ENCODE measurements around the gene P2RY8.

DNA sequence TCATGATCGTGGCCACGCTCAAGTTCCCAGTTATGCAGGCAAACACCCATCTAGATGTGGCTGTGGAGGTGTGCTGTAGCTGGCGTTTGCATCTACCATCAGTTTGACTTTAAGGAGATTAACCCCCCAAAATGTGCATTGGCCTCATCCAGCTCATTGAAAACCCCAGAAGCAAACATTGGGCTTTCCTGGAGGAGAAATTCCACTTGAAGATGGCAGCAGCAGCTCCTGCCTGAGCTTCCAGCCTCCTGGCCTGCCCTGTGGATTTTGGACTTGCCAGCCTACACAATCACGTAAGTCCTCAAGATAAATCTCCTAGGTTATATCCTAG lies 114.9 kb downstream of the P2RY8 start:
- TF ChIP-seq EP300 (IDR thresholded peaks at IDR 0.05; ENCODE audit: borderline replicate concordance) (no peak), RAD21 (IDR thresholded peaks at IDR 0.05; ENCODE audit: low read depth) (no peak), TAF1 (IDR thresholded peaks at IDR 0.05; ENCODE audit: low read depth) (no peak), CEBPB (IDR thresholded peaks at IDR 0.05) (no peak), EGR1 (IDR thresholded peaks at IDR 0.05) (no peak), TEAD4 (IDR thresholded peaks at IDR 0.05) (no peak), CREB1 (IDR thresholded peaks at IDR 0.05; ENCODE audit: low read depth) (no peak), YY1 (IDR thresholded peaks at IDR 0.05; ENCODE audit: low read depth) (no peak), TCF12 (IDR thresholded peaks at IDR 0.05; ENCODE audit: low read depth) (no peak), ZBTB7A (IDR thresholded peaks at IDR 0.05; ENCODE audit: low read depth) (no peak), NFIC (IDR thresholded peaks at IDR 0.05) (no peak)
- TF ChIP-seq, protein P1, sequence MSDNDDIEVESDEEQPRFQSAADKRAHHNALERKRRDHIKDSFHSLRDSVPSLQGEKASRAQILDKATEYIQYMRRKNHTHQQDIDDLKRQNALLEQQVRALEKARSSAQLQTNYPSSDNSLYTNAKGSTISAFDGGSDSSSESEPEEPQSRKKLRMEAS (IDR thresholded peaks at IDR 0.05): no peak
- TF ChIP-seq, protein P2, sequence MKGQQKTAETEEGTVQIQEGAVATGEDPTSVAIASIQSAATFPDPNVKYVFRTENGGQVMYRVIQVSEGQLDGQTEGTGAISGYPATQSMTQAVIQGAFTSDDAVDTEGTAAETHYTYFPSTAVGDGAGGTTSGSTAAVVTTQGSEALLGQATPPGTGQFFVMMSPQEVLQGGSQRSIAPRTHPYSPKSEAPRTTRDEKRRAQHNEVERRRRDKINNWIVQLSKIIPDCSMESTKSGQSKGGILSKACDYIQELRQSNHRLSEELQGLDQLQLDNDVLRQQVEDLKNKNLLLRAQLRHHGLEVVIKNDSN (IDR thresholded peaks at IDR 0.05): no peak
- TF ChIP-seq, protein P3, sequence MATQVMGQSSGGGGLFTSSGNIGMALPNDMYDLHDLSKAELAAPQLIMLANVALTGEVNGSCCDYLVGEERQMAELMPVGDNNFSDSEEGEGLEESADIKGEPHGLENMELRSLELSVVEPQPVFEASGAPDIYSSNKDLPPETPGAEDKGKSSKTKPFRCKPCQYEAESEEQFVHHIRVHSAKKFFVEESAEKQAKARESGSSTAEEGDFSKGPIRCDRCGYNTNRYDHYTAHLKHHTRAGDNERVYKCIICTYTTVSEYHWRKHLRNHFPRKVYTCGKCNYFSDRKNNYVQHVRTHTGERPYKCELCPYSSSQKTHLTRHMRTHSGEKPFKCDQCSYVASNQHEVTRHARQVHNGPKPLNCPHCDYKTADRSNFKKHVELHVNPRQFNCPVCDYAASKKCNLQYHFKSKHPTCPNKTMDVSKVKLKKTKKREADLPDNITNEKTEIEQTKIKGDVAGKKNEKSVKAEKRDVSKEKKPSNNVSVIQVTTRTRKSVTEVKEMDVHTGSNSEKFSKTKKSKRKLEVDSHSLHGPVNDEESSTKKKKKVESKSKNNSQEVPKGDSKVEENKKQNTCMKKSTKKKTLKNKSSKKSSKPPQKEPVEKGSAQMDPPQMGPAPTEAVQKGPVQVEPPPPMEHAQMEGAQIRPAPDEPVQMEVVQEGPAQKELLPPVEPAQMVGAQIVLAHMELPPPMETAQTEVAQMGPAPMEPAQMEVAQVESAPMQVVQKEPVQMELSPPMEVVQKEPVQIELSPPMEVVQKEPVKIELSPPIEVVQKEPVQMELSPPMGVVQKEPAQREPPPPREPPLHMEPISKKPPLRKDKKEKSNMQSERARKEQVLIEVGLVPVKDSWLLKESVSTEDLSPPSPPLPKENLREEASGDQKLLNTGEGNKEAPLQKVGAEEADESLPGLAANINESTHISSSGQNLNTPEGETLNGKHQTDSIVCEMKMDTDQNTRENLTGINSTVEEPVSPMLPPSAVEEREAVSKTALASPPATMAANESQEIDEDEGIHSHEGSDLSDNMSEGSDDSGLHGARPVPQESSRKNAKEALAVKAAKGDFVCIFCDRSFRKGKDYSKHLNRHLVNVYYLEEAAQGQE (IDR thresholded peaks at IDR 0.05; ENCODE audit: low read depth): no peak

All from Ishikawa (cell line).